ENCODE measurements around the gene AEBP1. TPM values are rescaled to one million over a fixed set of nuclear protein-coding genes. Genes with fewer than 3 reads are reported as not detected.
A peak's percentile ranks its signal among the peaks of the same experiment; 100 is the strongest.

AEBP1 gene
- total and polyA plus RNA-seq, 9 of the 15 experiments (the other 6 are each of a cell fraction or from before 2014, with no cell fraction given) = 0.03 to 0.78 (median 0.30) TPM; not detected in 2

- DNase-seq (ENCODE audit: extremely low read depth in 1 of 4, low spot score in 3 of 4) (no peak), FAIRE-seq (no peak), ATAC-seq (no peak)
- Histone ChIP-seq H3K27ac (ENCODE audit: extremely low read depth, low read depth, low read length) (no peak overlapping the region), H3K4me2 (ENCODE audit: insufficient read depth, low read length) (no peak overlapping the region), H3K9ac (ENCODE audit: insufficient read depth in 1 of 2, low read depth in 2 of 2, low read length in 2 of 2) (peak overlapping the region in 1 of 2 experiments; percentile 35; a peak in 2 of 4 replicates), H3K9me1 (ENCODE audit: control insufficient read depth, insufficient read depth, low read length) (no peaks in the 10 kb centered on the region), H4K20me1 (replicated peaks; ENCODE audit: control insufficient read depth, insufficient read depth, low read length) (peaks cover 3% of the 10 kb centered on the region; the same call in 1 of the 2 replicates), H3K9me3 (replicated peaks; ENCODE audit: control insufficient read depth, insufficient read depth, low read depth, low read length) (no peaks in the 10 kb centered on the region), H2AFZ (ENCODE audit: low read depth, low read length) (no peak overlapping the region), H3K27me3 (ENCODE audit: control insufficient read depth in 2 of 2, insufficient read depth in 2 of 2, low read length in 2 of 2) (no peaks in the 10 kb centered on the region), H3K4me3 (no peak overlapping the region), H3K79me2 (ENCODE audit: control insufficient read depth, insufficient read depth, low read length) (no peaks in the 10 kb centered on the region), H3K4me1 (replicated peaks in 1 of 2; ENCODE audit: control insufficient read depth in 2 of 2, insufficient read depth in 2 of 2, low read length in 2 of 2) (peaks cover 0 to 10% of the 10 kb centered on the region in 2 experiments; a peak in 1 of 5 replicates), H3K36me3 (ENCODE audit: control insufficient read depth, insufficient read depth, low read length) (peaks cover 82% of the 10 kb centered on the region; the same call in 2 of the 3 replicates)
- CTCF ChIA-PET (ENCODE audit: low intra/inter-chr PET ratio) = no interaction called here
- BruUV-seq (replicated peaks) = no TSS peak
- POLR2A ChIA-PET = interaction anchor here (0.6 to 1.7 kb wide), 2 partner anchors 8 to 101 kb away, joined by 3 to 4 read pairs; partner anchors contain the start of gene PGAM2
- WGBS (ENCODE audit: insufficient coverage, low coverage, missing lambda C conversion rate) = 91% methylated on average over 11 of the region's 11 CpGs
- in situ Hi-C loops (cut with MboI) (no loop called here), intact Hi-C loops (cut with micrococcal nuclease) (no loop called here)
- TF ChIP-seq, protein P1, sequence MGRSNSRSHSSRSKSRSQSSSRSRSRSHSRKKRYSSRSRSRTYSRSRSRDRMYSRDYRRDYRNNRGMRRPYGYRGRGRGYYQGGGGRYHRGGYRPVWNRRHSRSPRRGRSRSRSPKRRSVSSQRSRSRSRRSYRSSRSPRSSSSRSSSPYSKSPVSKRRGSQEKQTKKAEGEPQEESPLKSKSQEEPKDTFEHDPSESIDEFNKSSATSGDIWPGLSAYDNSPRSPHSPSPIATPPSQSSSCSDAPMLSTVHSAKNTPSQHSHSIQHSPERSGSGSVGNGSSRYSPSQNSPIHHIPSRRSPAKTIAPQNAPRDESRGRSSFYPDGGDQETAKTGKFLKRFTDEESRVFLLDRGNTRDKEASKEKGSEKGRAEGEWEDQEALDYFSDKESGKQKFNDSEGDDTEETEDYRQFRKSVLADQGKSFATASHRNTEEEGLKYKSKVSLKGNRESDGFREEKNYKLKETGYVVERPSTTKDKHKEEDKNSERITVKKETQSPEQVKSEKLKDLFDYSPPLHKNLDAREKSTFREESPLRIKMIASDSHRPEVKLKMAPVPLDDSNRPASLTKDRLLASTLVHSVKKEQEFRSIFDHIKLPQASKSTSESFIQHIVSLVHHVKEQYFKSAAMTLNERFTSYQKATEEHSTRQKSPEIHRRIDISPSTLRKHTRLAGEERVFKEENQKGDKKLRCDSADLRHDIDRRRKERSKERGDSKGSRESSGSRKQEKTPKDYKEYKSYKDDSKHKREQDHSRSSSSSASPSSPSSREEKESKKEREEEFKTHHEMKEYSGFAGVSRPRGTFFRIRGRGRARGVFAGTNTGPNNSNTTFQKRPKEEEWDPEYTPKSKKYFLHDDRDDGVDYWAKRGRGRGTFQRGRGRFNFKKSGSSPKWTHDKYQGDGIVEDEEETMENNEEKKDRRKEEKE (IDR thresholded peaks at IDR 0.05; ENCODE audit: borderline replicate concordance in 1 of 2, control insufficient read depth in 1 of 2, low read depth in 2 of 2, low read length in 1 of 2) = no peak
- TF ChIP-seq DMBX1 (CRISPR knock-in tag; IDR thresholded peaks at IDR 0.05; ENCODE audit: borderline replicate concordance) = no peak
- TF ChIP-seq ESRRB (CRISPR knock-in tag; IDR thresholded peaks at IDR 0.05; ENCODE audit: borderline replicate concordance) = no peak
- no peak for TF ChIP-seq ZNF354B (CRISPR knock-in tag; IDR thresholded peaks at IDR 0.05)
- no peak for TF ChIP-seq ZBTB17 (CRISPR knock-in tag; IDR thresholded peaks at IDR 0.05)
- TF ChIP-seq ETV1 (tag; conservative IDR thresholded peaks at IDR 0.05; ENCODE audit: low read depth) = no peak
- TF ChIP-seq ZNF384 (IDR thresholded peaks at IDR 0.05; ENCODE audit: low read depth, low read length) = no peak
- TF ChIP-seq PHF21A (IDR thresholded peaks at IDR 0.05; ENCODE audit: borderline replicate concordance, low read depth) = no peak
- no peak for TF ChIP-seq ESRRA (IDR thresholded peaks at IDR 0.05; ENCODE audit: borderline replicate concordance, low read depth)
- TF ChIP-seq, protein P2, sequence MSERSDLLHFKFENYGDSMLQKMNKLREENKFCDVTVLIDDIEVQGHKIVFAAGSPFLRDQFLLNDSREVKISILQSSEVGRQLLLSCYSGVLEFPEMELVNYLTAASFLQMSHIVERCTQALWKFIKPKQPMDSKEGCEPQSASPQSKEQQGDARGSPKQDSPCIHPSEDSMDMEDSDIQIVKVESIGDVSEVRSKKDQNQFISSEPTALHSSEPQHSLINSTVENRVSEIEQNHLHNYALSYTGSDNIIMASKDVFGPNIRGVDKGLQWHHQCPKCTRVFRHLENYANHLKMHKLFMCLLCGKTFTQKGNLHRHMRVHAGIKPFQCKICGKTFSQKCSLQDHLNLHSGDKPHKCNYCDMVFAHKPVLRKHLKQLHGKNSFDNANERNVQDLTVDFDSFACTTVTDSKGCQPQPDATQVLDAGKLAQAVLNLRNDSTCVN (CRISPR knock-in tag; IDR thresholded peaks at IDR 0.05) = no peak
- TF ChIP-seq HNRNPL (IDR thresholded peaks at IDR 0.05; ENCODE audit: low read depth, low read length) = no peak
- TF ChIP-seq NFATC3 (IDR thresholded peaks at IDR 0.05) = no peak
- TF ChIP-seq GATA2 (CRISPR knock-in tag; IDR thresholded peaks at IDR 0.05) = no peak
- no peak for TF ChIP-seq NFXL1 (CRISPR knock-in tag; IDR thresholded peaks at IDR 0.05)
- no peak for TF ChIP-seq ZNF444 (CRISPR knock-in tag; IDR thresholded peaks at IDR 0.05)
- no peak for TF ChIP-seq FOSL1 (tag; conservative IDR thresholded peaks at IDR 0.05)
These were observed 46.8 kb upstream of the AEBP1 start for GRCh38 chr7:44057181-44057848.
